ENCODE data around the gene TP53I13.

TP53I13 gene

GRCh38 chr17:29613856-29614255 is 45.4 kb downstream of the TP53I13 start:
- Histone ChIP-seq H2AFZ (ENCODE audit: low read length, unreplicated experiment) (peak overlapping the region; percentile 29), H3K36me3 (ENCODE audit: insufficient read depth, low read length) (no peaks in the 10 kb centered on the region), H3K27ac (ENCODE audit: low read depth, low read length) (no peak overlapping the region), H3K4me1 (ENCODE audit: control insufficient read depth, insufficient read depth, low read length, unreplicated experiment) (peaks cover 10% of the 10 kb centered on the region), H3K79me2 (ENCODE audit: control insufficient read depth, insufficient read depth, low read length, unreplicated experiment) (no peaks in the 10 kb centered on the region), H3K4me3 (ENCODE audit: low read depth, low read length) (peak overlapping the region; percentile 71), H3K27me3 (ENCODE audit: insufficient read depth, low read length) (peaks cover 13% of the 10 kb centered on the region)

- Histone ChIP-seq H3K4me3 (ENCODE audit: low read depth, low read length) (no peak overlapping the region), H3K36me3 (ENCODE audit: insufficient read depth, low read length) (no peaks in the 10 kb centered on the region), H3K79me2 (ENCODE audit: control insufficient read depth, insufficient read depth, low read length, unreplicated experiment) (no peaks in the 10 kb centered on the region), H2AFZ (ENCODE audit: low read length, unreplicated experiment) (no peak overlapping the region), H3K27ac (ENCODE audit: low read depth, low read length) (no peak overlapping the region), H3K27me3 (ENCODE audit: insufficient read depth, low read length) (peaks cover 13% of the 10 kb centered on the region), H3K4me1 (ENCODE audit: control insufficient read depth, insufficient read depth, low read length, unreplicated experiment) (peaks cover 10% of the 10 kb centered on the region)
Measured at GRCh38 chr17:29614349-29615047, 46.0 kb downstream of the TP53I13 start.

DNA sequence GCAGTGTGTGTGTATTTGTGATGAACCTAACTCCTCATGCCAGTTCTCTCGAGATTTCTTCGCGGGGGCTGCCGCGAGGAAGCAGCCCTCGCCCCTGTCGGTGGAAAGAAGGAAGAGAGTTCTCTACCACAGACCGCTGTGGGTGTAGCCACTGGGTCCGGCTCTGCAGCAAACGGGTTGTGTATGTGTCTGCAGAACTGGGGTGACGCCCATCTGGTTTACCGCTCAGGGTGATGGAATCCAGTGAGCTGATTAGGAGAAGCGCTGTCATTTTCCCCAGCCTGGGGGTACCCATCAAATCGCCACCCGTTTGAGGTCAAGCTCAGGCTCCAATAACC is 46.5 kb downstream of the TP53I13 start:
- Histone ChIP-seq H3K79me2 (ENCODE audit: control insufficient read depth, insufficient read depth, low read length, unreplicated experiment) (no peaks in the 10 kb centered on the region), H3K27me3 (ENCODE audit: insufficient read depth, low read length) (peaks cover 13% of the 10 kb centered on the region), H3K4me3 (ENCODE audit: low read depth, low read length) (no peak overlapping the region), H3K36me3 (ENCODE audit: insufficient read depth, low read length) (no peaks in the 10 kb centered on the region), H2AFZ (ENCODE audit: low read length, unreplicated experiment) (no peak overlapping the region), H3K27ac (ENCODE audit: low read depth, low read length) (no peak overlapping the region), H3K4me1 (ENCODE audit: control insufficient read depth, insufficient read depth, low read length, unreplicated experiment) (peaks cover 10% of the 10 kb centered on the region)

DNA sequence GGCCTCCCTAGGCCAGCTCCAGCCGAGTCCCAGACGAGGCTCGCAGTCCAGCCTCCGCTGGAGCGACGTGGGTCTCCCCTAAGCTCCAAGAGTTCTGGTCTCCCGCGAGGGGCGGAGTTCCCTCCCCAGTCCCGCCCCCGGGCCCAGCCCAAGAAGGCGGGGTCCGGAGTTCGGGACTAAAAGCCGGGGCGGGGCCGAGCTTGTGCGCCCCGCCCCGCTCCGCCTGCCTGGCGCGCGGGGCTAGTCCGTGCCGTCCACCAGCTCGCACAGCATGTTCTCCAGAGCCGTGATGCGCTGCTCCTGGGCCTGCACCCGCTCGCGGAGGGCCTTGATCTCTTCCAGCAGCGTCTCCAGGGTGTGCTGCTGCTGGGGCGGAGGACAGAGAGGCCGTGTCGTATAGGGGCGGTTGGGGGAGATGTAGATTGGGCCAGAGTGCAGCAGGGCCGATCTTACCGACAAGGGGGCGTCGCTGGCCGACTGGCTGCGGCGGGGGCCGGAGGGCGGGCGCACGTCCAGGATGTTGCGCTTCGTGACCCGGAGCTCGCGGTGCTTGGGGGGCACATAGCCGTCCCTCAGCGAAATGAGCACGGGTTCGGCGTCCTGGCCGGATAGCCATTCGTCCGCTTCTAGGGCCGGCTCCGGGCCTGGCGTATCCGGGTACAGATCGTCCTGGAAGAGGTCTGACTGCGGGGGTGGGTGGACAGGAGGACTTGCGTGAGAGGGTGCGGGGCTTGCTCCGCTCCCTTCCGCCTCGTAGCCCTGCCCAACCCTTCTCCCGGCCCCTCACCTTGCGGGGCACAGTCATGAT is 47.2 kb downstream of the TP53I13 start:
- no peaks in the 10 kb centered on the region for H3K79me2 ChIP-seq (ENCODE audit: control insufficient read depth, insufficient read depth, low read length, unreplicated experiment)
- H3K27ac ChIP-seq (ENCODE audit: low read depth, low read length) = no peak overlapping the region
- H2AFZ ChIP-seq (ENCODE audit: low read length, unreplicated experiment) = no peak overlapping the region
- H3K36me3 ChIP-seq (ENCODE audit: insufficient read depth, low read length) = no peaks in the 10 kb centered on the region
- H3K4me1 ChIP-seq (ENCODE audit: control insufficient read depth, insufficient read depth, low read length, unreplicated experiment) = peaks cover 13% of the 10 kb centered on the region
- H3K4me3 ChIP-seq (ENCODE audit: low read depth, low read length) = peak overlapping the region; percentile 27
- peaks cover 13% of the 10 kb centered on the region for H3K27me3 ChIP-seq (ENCODE audit: insufficient read depth, low read length)

DNA sequence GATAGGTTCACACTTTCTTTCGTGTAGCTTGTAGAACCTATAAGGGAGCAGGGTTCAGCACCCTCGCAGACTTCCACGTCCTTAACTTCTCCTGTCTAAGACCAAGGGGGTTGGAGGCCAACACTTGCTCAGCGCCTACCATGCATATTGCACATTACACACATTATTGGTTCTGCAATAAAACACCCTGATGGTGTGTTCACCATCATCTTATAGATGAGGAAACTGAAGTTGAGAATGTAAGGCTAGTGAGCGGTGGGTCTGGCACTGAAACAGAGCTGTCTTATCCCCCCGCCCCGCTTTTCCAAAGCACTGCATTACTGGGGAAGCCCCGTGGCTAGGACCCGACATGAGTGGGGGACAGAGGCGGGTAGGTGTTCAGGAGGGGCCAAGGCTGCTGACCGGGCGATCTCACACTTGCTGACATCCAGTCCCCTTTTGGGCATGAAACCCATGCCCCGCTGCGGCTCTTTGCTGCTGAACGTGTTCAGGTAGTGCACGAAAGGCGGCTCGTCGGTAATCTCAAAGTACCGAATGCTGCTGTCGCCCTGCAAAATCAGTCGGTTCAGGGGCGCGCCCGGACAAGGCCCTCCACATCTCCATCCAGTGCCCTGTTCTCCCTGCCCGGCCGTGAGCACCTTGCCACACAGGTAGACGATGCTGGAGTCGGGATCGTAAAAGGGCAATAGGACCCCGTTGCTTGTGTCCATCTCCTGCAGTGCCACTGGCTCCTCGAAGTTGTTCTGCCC is 48.0 kb downstream of the TP53I13 start:
- Histone ChIP-seq H3K4me3 (ENCODE audit: low read depth, low read length) (0 out of 2 replicates have a peak overlapping the region, but pooled peaks have one; percentile 27), H3K27me3 (ENCODE audit: insufficient read depth, low read length) (peaks cover 13% of the 10 kb centered on the region), H3K79me2 (ENCODE audit: control insufficient read depth, insufficient read depth, low read length, unreplicated experiment) (no peaks in the 10 kb centered on the region), H2AFZ (ENCODE audit: low read length, unreplicated experiment) (no peak overlapping the region), H3K36me3 (ENCODE audit: insufficient read depth, low read length) (no peaks in the 10 kb centered on the region), H3K27ac (ENCODE audit: low read depth, low read length) (no peak overlapping the region), H3K4me1 (ENCODE audit: control insufficient read depth, insufficient read depth, low read length, unreplicated experiment) (peaks cover 13% of the 10 kb centered on the region)

DNA sequence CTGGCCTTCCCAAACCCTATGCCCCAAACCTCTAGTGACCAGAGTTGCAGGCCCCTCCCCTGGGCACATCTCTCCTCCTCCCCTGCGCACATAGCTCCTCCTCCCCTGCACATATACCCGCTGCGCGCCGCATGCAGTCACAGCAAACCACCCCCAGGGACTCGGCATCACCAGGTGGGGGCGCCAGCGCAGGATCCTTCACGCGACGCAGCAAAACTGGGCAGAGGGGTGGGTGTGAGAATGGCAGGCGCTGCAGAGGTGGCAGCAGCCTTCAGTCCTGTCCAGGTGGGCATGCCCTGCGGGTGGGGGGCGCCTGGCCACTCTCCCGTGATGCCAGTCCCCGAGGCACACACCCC is 48.6 kb downstream of the TP53I13 start:
- H3K27ac ChIP-seq (ENCODE audit: low read depth, low read length) = no peak overlapping the region
- peaks cover 18% of the 10 kb centered on the region for H3K4me1 ChIP-seq (ENCODE audit: control insufficient read depth, insufficient read depth, low read length, unreplicated experiment)
- no peak overlapping the region for H3K4me3 ChIP-seq (ENCODE audit: low read depth, low read length)
- peaks cover 13% of the 10 kb centered on the region for H3K27me3 ChIP-seq (ENCODE audit: insufficient read depth, low read length)
- no peak overlapping the region for H2AFZ ChIP-seq (ENCODE audit: low read length, unreplicated experiment)
- H3K79me2 ChIP-seq (ENCODE audit: control insufficient read depth, insufficient read depth, low read length, unreplicated experiment) = no peaks in the 10 kb centered on the region
- H3K36me3 ChIP-seq (ENCODE audit: insufficient read depth, low read length) = no peaks in the 10 kb centered on the region

DNA sequence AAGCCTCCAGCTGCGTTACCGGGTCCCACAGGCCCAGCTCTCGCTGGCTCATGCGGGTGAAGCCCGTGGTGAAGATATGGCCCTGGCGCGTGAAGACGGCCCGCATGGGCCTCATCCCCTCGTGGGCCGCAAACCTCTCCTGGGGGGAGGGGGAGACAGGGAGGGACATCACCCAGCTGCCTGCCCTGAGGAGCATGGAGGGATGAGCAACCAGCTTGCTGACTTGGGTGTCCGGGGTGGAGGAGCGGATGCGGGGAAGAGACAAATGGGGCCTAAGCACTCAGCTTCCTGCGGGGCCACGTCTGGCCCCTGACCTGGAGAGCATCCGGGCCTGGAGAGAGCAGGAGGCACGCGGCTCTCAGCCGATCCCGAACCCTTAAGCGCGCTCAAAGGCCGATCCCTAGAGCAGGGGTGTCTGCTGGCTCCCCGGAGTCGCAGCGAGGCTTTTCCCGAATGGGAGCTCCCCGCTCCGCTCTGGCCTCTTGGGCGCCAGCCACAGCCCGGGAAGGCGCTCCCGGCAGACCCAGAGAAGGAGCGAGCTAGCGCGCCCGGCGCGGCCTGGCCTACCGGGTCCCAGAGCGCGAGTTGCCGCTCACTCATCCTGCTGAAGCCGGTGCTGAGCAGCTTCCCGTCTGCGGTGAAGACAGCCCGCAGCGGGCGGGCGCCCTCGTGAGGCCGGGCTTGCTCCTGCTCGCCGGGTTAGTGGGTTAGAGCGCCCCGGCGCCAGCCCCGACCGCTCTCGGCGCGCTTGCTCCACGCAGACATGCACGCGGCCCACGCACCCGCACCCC is 49.2 kb downstream of the TP53I13 start:
- Histone ChIP-seq H2AFZ (ENCODE audit: low read length, unreplicated experiment) (no peak overlapping the region), H3K27ac (ENCODE audit: low read depth, low read length) (no peak overlapping the region)

DNA sequence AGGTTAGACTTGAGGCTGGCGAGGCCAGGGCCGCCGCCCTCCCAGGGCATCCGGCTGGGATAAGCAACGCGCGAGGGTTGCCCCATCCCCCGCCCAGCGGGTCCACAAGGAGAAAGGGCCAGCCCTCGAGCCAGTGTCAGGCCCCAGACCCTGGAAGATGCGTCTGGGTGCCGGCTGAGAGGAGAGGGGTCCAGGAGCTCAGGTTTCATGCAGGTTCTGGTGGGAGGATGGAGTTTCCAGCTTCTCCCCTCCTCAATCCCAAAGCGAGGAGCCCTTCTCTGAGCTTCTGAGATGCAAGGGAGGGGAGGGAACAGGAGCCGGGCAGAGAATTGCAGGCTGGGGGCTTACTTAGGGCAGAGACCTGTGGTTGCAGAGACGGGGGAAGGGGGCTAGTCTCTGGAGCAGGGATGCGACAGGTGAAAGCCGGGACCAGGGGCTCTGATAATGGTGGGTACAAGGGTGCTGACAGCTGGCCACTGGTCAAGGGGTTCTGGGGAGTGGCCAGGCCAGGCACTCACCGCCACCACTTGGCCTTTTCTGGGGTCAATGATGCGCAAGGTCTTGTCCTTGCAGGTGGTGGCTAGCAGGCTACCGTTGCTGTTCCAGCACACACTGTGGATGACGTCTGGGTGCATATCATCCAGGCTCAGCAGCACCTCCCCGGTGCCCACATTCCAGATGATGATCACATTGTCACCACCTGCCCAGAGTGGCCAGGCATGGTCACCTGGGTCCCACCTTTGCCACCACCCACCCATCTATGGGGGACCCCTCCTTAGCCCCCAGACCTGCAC is 50.0 kb downstream of the TP53I13 start:
- Histone ChIP-seq H3K4me3 (ENCODE audit: low read depth, low read length) (no peak overlapping the region), H3K4me1 (ENCODE audit: control insufficient read depth, insufficient read depth, low read length, unreplicated experiment) (peaks cover 21% of the 10 kb centered on the region), H3K27me3 (ENCODE audit: insufficient read depth, low read length) (peaks cover 13% of the 10 kb centered on the region), H3K79me2 (ENCODE audit: control insufficient read depth, insufficient read depth, low read length, unreplicated experiment) (no peaks in the 10 kb centered on the region), H3K36me3 (ENCODE audit: insufficient read depth, low read length) (no peaks in the 10 kb centered on the region), H2AFZ (ENCODE audit: low read length, unreplicated experiment) (no peak overlapping the region), H3K27ac (ENCODE audit: low read depth, low read length) (no peak overlapping the region)

More for the DNA sequence above, 49.2 kb downstream of the TP53I13 start:
- H3K36me3 ChIP-seq (ENCODE audit: insufficient read depth, low read length) = no peaks in the 10 kb centered on the region
- H3K4me1 ChIP-seq (ENCODE audit: control insufficient read depth, insufficient read depth, low read length, unreplicated experiment) = peaks cover 21% of the 10 kb centered on the region
- H3K27me3 ChIP-seq (ENCODE audit: insufficient read depth, low read length) = peaks cover 13% of the 10 kb centered on the region
- H3K79me2 ChIP-seq (ENCODE audit: control insufficient read depth, insufficient read depth, low read length, unreplicated experiment) = no peaks in the 10 kb centered on the region
- H3K4me3 ChIP-seq (ENCODE audit: low read depth, low read length) = peak overlapping the region; percentile 48

DNA sequence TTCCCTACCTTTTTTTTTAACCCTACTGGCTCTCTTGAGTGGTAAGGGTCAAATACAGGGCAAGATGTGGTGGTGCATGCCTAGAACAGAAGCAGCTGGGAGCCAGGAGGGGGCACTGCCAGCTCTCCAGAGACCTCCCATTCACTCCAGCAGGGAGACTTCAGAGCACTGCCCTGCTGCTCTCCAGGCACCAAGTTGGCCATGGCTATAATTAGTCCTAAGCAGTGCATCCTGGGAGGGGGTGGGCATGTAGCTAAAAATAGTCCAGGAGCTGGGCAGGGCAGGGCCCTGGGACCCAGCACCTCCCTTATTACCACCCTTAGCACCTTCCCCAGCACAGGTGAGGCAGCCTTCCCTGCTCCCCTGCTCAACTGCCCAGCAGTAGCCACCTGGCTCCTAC is 50.8 kb downstream of the TP53I13 start:
- no peak overlapping the region for H3K27ac ChIP-seq (ENCODE audit: low read depth, low read length)
- H3K27me3 ChIP-seq (ENCODE audit: insufficient read depth, low read length) = peaks cover 13% of the 10 kb centered on the region
- H2AFZ ChIP-seq (ENCODE audit: low read length, unreplicated experiment) = no peak overlapping the region
- H3K79me2 ChIP-seq (ENCODE audit: control insufficient read depth, insufficient read depth, low read length, unreplicated experiment) = no peaks in the 10 kb centered on the region
- H3K36me3 ChIP-seq (ENCODE audit: insufficient read depth, low read length) = no peaks in the 10 kb centered on the region
- peaks cover 17% of the 10 kb centered on the region for H3K4me1 ChIP-seq (ENCODE audit: control insufficient read depth, insufficient read depth, low read length, unreplicated experiment)
- no peak overlapping the region for H3K4me3 ChIP-seq (ENCODE audit: low read depth, low read length)
